ENCODE measurements around the gene LBHD2. TPM values are rescaled to one million over a fixed set of nuclear protein-coding genes. Genes with fewer than 3 reads are reported as not detected.
A peak's percentile ranks its signal among the peaks of the same experiment; 100 is the strongest.

The LBHD2 gene
- total and polyA plus RNA-seq, 2 of the 13 experiments (the other 11 are each of a cell fraction or from before 2014, with no cell fraction given) = 0.67 to 1.00 TPM

GRCh38 chr14:103041464-103041863 is 42.5 kb upstream of the LBHD2 start:
- in situ Hi-C loops (cut with HindIII; ENCODE audit: extremely low pct_ligation_motif_present, low pct_unique_long_range_greater_than_20kb) = no loop called here
- TF ChIP-seq ZMYM4 (CRISPR knock-in tag; IDR thresholded peaks at IDR 0.05) (no peak), AGO2 (optimal IDR thresholded peaks at IDR 0.05; ENCODE audit: low read depth, low read length) (peak; percentile 49), ZNF576 (CRISPR knock-in tag; IDR thresholded peaks at IDR 0.05) (no peak), ZNF44 (CRISPR knock-in tag; IDR thresholded peaks at IDR 0.05) (no peak), CHCHD3 (CRISPR knock-in tag; IDR thresholded peaks at IDR 0.05) (no peak)
- no peak overlapping the region for H3K4me2 ChIP-seq (ENCODE audit: low read depth, low read length)
- no peak overlapping the region for H3K9ac ChIP-seq (ENCODE audit: insufficient read depth, low read depth, low read length)
- peaks cover 45% of the 10 kb centered on the region for H3K79me2 ChIP-seq (ENCODE audit: insufficient read depth, low read length)
- intact Hi-C loops (cut with micrococcal nuclease; ENCODE audit: unreplicated experiment) = no loop called here
- H3K4me3 ChIP-seq (replicated peaks in 1 of 3; ENCODE audit: insufficient read depth in 1 of 3, low read depth in 2 of 3, low read length in 3 of 3) = no peak overlapping the region
- no TSS peak for BruUV-seq (replicated peaks)
- peaks cover 7 to 11% of the 10 kb centered on the region in 2 experiments; a peak in 2 of 5 replicates for H3K36me3 ChIP-seq (replicated peaks in 1 of 2; ENCODE audit: control insufficient read depth in 1 of 2, insufficient read depth in 2 of 2, low read length in 2 of 2)
- ChIA-PET CTCF (ENCODE audit: low intra/inter-chr PET ratio, low total read pairs) (no interaction called here), POLR2A (no interaction called here)
- FAIRE-seq (no peak), ATAC-seq (no peak), DNase-seq (ENCODE audit: low spot score) (no peak)
- no peaks in the 10 kb centered on the region for H3K4me1 ChIP-seq (ENCODE audit: insufficient read depth, low read length)
- H4K20me1 ChIP-seq (ENCODE audit: insufficient read depth, low read length) = no peaks in the 10 kb centered on the region; the same call in 1 of the 2 replicates
- no peak overlapping the region for H3K27ac ChIP-seq (ENCODE audit: extremely low read length, insufficient read depth, low read length)
- 91% methylated on average over 12 of the region's 20 CpGs for WGBS (ENCODE audit: low lambda C conversion rate)
- no peaks in the 10 kb centered on the region for H3K9me3 ChIP-seq (ENCODE audit: low read length)
- no peaks in the 10 kb centered on the region for H3K27me3 ChIP-seq (ENCODE audit: control insufficient read depth in 1 of 2, insufficient read depth in 2 of 2, low read length in 2 of 2)
- H2AFZ ChIP-seq (ENCODE audit: low read length) = no peak overlapping the region

- intact Hi-C loops (cut with micrococcal nuclease; ENCODE audit: unreplicated experiment) = no loop called here
Observed at GRCh38 chr14:103043257-103044015, 40.6 kb upstream of the LBHD2 start.

More at GRCh38 chr14:103043257-103044015, 40.6 kb upstream of the LBHD2 start:
- H3K4me2 ChIP-seq (ENCODE audit: low read depth, low read length) = no peak overlapping the region
- 0 out of 2 replicates have a peak, but pooled peaks have one; percentile 23 for TF ChIP-seq ZBTB40 (IDR thresholded peaks at IDR 0.05)
- no peak for TF ChIP-seq ZBTB40 (CRISPR knock-in tag; IDR thresholded peaks at IDR 0.05)
- no peak for TF ChIP-seq FOSL1 (CRISPR knock-in tag; IDR thresholded peaks at IDR 0.05; ENCODE audit: borderline replicate concordance)
- DNase-seq (ENCODE audit: low spot score) = no peak
- no peaks in the 10 kb centered on the region for H3K27me3 ChIP-seq (ENCODE audit: control insufficient read depth in 1 of 2, insufficient read depth in 2 of 2, low read length in 2 of 2)
- H2AFZ ChIP-seq (ENCODE audit: low read length) = no peak overlapping the region
- TSS peak; percentile 38 for BruUV-seq (replicated peaks)
- peaks cover 41% of the 10 kb centered on the region for H3K79me2 ChIP-seq (ENCODE audit: insufficient read depth, low read length)
- H3K4me1 ChIP-seq (ENCODE audit: insufficient read depth, low read length) = no peaks in the 10 kb centered on the region
- CTCF ChIA-PET (ENCODE audit: low intra/inter-chr PET ratio, low total read pairs) = no interaction called here
- H3K36me3 ChIP-seq (replicated peaks in 1 of 2; ENCODE audit: control insufficient read depth in 1 of 2, insufficient read depth in 2 of 2, low read length in 2 of 2) = peaks cover 7 to 11% of the 10 kb centered on the region in 2 experiments; a peak in 3 of 5 replicates
- 94% methylated on average over 8 of the region's 8 CpGs for WGBS (ENCODE audit: low lambda C conversion rate)
- no peak overlapping the region for H3K4me3 ChIP-seq (replicated peaks in 1 of 3; ENCODE audit: insufficient read depth in 1 of 3, low read depth in 2 of 3, low read length in 3 of 3)
- POLR2A ChIA-PET = no interaction called here
- in situ Hi-C loops (cut with HindIII; ENCODE audit: extremely low pct_ligation_motif_present, low pct_unique_long_range_greater_than_20kb) = no loop called here
- no peaks in the 10 kb centered on the region for H4K20me1 ChIP-seq (ENCODE audit: insufficient read depth, low read length)
- H3K9me3 ChIP-seq (ENCODE audit: low read length) = no peaks in the 10 kb centered on the region
- FAIRE-seq = no peak
- no peak overlapping the region for H3K9ac ChIP-seq (ENCODE audit: insufficient read depth, low read depth, low read length)
- H3K27ac ChIP-seq (ENCODE audit: extremely low read length, insufficient read depth, low read length) = no peak overlapping the region
- ATAC-seq = no peak
